ENCODE results near the gene GDPD4. TPM values are rescaled to one million over a fixed set of nuclear protein-coding genes. Genes with fewer than 3 reads are reported as not detected.

The GDPD4 gene
- total and polyA plus RNA-seq, 10 of the 15 experiments (the other 5 are each of a cell fraction or from before 2014, with no cell fraction given): 0.23 TPM; not detected in 9

DNA sequence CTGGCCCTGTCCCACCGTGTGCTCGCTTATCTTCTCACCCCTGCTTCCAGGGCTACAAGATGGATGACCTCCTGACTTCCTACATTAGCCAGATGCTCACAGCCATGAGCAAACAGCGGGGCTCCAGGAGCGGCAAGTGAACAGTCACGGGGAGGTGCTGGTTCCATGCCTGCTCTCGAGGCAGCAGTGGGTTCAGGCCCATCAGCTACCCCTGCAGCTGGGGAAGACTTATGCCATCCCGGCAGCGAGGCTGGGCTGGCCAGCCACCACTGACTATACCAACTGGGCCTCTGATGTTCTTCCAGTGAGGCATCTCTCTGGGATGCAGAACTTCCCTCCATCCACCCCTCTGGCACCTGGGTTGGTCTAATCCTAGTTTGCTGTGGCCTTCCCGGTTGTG is 86.9 kb downstream of the GDPD4 start:
- Histone ChIP-seq H3K4me1 (ENCODE audit: control insufficient read depth, insufficient read depth, low read length) (no peaks in the 10 kb centered on the region), H3K36me3 (ENCODE audit: control insufficient read depth in 2 of 2, insufficient read depth in 2 of 2, low read length in 1 of 2) (no peaks in the 10 kb centered on the region), H3K9ac (ENCODE audit: control insufficient read depth, insufficient read depth, low read length) (no peak overlapping the region), H3K4me3 (no peak overlapping the region), H3K79me2 (ENCODE audit: control insufficient read depth, insufficient read depth, low read length) (no peaks in the 10 kb centered on the region), H4K20me1 (ENCODE audit: control insufficient read depth, insufficient read depth) (no peaks in the 10 kb centered on the region), H3K27ac (ENCODE audit: control insufficient read depth, insufficient read depth) (no peak overlapping the region), H3K9me3 (replicated peaks; ENCODE audit: control insufficient read depth, insufficient read depth, low read length) (no peaks in the 10 kb centered on the region), H3K27me3 (replicated peaks in 1 of 2; ENCODE audit: control insufficient read depth in 2 of 2, insufficient read depth in 2 of 2, low read length in 1 of 2) (no peaks in the 10 kb centered on the region), H2AFZ (ENCODE audit: control insufficient read depth, low read depth, low read length) (no peak overlapping the region), H3K4me2 (ENCODE audit: control insufficient read depth, insufficient read depth) (no peak overlapping the region)
- BruUV-seq (replicated peaks): no TSS peak
- ATAC-seq (no peak), DNase-seq (ENCODE audit: low read depth, low spot score) (no peak), FAIRE-seq (no peak)
- POLR2A ChIA-PET: interaction anchor here (0.5 kb wide), 1 partner anchor 397 kb away, joined by 4 read pairs; no protein-coding TSS in a partner anchor
- RAD21 ChIA-PET (ENCODE audit: unreplicated experiment): no interaction called here
- in situ Hi-C loops (cut with MboI) (no loop called here), intact Hi-C loops (cut with micrococcal nuclease; ENCODE audit: unreplicated experiment) (no loop called here)
- 26% methylated on average over 9 of the region's 9 CpGs for WGBS (ENCODE audit: insufficient coverage, insufficient replicate concordance, low lambda C conversion rate, missing lambda C conversion rate)
- CTCF ChIA-PET: no interaction called here
- SMC1A ChIA-PET (ENCODE audit: uncharacterized antibody, unreplicated experiment): no interaction called here
- TF ChIP-seq NFXL1 (IDR thresholded peaks at IDR 0.05; ENCODE audit: borderline replicate concordance) (no peak), HDAC2 (IDR thresholded peaks at IDR 0.05) (no peak), SIN3A (IDR thresholded peaks at IDR 0.05; ENCODE audit: low read depth, low read length) (no peak), PML (IDR thresholded peaks at IDR 0.05; ENCODE audit: low read length) (no peak), POLR2AphosphoS2 (IDR thresholded peaks at IDR 0.05; ENCODE audit: low read depth, low read length) (no peak), CHD1 (IDR thresholded peaks at IDR 0.05; ENCODE audit: low read depth, low read length) (no peak), SMC3 (IDR thresholded peaks at IDR 0.05; ENCODE audit: borderline replicate concordance, low read length) (no peak), RFX5 (IDR thresholded peaks at IDR 0.05; ENCODE audit: low read depth, low read length) (no peak), ATF7 (IDR thresholded peaks at IDR 0.05; ENCODE audit: low read depth) (no peak), EED (IDR thresholded peaks at IDR 0.05; ENCODE audit: low read depth) (no peak), TCF7 (IDR thresholded peaks at IDR 0.05; ENCODE audit: borderline replicate concordance) (no peak), RAD51 (IDR thresholded peaks at IDR 0.05) (no peak), MYC (IDR thresholded peaks at IDR 0.05; ENCODE audit: insufficient read depth, insufficient read length, insufficient replicate concordance, low read length, severe bottlenecking) (no peak)
- TF ChIP-seq, protein P1, sequence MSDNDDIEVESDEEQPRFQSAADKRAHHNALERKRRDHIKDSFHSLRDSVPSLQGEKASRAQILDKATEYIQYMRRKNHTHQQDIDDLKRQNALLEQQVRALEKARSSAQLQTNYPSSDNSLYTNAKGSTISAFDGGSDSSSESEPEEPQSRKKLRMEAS (IDR thresholded peaks at IDR 0.05; ENCODE audit: low read depth, low read length): no peak
- TF ChIP-seq, protein P2, sequence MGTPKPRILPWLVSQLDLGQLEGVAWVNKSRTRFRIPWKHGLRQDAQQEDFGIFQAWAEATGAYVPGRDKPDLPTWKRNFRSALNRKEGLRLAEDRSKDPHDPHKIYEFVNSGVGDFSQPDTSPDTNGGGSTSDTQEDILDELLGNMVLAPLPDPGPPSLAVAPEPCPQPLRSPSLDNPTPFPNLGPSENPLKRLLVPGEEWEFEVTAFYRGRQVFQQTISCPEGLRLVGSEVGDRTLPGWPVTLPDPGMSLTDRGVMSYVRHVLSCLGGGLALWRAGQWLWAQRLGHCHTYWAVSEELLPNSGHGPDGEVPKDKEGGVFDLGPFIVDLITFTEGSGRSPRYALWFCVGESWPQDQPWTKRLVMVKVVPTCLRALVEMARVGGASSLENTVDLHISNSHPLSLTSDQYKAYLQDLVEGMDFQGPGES (IDR thresholded peaks at IDR 0.05): no peak
- TF ChIP-seq, protein P3, sequence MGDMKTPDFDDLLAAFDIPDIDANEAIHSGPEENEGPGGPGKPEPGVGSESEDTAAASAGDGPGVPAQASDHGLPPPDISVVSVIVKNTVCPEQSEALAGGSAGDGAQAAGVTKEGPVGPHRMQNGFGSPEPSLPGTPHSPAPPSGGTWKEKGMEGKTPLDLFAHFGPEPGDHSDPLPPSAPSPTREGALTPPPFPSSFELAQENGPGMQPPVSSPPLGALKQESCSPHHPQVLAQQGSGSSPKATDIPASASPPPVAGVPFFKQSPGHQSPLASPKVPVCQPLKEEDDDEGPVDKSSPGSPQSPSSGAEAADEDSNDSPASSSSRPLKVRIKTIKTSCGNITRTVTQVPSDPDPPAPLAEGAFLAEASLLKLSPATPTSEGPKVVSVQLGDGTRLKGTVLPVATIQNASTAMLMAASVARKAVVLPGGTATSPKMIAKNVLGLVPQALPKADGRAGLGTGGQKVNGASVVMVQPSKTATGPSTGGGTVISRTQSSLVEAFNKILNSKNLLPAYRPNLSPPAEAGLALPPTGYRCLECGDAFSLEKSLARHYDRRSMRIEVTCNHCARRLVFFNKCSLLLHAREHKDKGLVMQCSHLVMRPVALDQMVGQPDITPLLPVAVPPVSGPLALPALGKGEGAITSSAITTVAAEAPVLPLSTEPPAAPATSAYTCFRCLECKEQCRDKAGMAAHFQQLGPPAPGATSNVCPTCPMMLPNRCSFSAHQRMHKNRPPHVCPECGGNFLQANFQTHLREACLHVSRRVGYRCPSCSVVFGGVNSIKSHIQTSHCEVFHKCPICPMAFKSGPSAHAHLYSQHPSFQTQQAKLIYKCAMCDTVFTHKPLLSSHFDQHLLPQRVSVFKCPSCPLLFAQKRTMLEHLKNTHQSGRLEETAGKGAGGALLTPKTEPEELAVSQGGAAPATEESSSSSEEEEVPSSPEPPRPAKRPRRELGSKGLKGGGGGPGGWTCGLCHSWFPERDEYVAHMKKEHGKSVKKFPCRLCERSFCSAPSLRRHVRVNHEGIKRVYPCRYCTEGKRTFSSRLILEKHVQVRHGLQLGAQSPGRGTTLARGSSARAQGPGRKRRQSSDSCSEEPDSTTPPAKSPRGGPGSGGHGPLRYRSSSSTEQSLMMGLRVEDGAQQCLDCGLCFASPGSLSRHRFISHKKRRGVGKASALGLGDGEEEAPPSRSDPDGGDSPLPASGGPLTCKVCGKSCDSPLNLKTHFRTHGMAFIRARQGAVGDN (IDR thresholded peaks at IDR 0.05): no peak
- TF ChIP-seq, protein P4, sequence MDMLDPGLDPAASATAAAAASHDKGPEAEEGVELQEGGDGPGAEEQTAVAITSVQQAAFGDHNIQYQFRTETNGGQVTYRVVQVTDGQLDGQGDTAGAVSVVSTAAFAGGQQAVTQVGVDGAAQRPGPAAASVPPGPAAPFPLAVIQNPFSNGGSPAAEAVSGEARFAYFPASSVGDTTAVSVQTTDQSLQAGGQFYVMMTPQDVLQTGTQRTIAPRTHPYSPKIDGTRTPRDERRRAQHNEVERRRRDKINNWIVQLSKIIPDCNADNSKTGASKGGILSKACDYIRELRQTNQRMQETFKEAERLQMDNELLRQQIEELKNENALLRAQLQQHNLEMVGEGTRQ (IDR thresholded peaks at IDR 0.05; ENCODE audit: borderline replicate concordance, low read depth, low read length): no peak
- TF ChIP-seq, protein P5, sequence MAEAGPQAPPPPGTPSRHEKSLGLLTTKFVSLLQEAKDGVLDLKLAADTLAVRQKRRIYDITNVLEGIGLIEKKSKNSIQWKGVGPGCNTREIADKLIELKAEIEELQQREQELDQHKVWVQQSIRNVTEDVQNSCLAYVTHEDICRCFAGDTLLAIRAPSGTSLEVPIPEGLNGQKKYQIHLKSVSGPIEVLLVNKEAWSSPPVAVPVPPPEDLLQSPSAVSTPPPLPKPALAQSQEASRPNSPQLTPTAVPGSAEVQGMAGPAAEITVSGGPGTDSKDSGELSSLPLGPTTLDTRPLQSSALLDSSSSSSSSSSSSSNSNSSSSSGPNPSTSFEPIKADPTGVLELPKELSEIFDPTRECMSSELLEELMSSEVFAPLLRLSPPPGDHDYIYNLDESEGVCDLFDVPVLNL (IDR thresholded peaks at IDR 0.05; ENCODE audit: low read depth, low read length): no peak

Data from GM12878 (cell line).